Amygdala (tissue), 56 donors: ENCODE data around the gene AHI1.

Experiments
- DNase-seq, 56 donors: peaks; one replicate each; lab custom pipeline; 2025; lab: John Stamatoyannopoulos, UW

AHI1 gene

DNA sequence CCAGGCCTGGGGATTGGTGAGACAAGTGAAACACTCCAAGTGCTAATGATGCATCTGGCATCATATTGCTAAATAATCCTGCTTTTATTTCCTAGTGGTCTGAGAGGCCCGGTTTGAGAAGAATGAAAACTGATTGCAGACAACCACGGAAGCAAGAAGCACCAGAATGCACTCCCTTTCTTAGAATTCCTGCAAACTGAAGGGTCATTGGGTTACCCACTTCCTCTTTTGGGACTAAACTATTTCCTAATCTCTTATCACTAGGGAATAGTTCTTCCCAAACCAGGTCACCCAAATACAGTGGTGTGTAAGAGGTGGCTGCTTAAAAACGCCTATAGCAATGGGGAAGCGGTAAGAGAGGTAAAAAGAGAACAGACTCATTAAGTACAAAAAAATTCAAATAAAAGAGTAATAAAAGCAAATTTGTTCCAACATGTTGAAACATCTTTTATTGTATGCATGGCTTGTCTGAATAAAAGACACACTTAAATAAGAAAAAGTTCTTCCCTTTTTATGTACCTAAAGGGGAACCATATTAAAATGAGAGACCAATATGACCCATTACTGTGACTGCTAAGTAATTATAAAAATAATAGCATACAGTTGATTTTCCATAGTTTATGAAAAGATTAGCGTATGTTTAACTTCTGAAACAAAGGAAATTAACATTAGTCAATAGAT, 190.7 kb downstream of the AHI1 start:
- DNase-seq = no peak

DNA sequence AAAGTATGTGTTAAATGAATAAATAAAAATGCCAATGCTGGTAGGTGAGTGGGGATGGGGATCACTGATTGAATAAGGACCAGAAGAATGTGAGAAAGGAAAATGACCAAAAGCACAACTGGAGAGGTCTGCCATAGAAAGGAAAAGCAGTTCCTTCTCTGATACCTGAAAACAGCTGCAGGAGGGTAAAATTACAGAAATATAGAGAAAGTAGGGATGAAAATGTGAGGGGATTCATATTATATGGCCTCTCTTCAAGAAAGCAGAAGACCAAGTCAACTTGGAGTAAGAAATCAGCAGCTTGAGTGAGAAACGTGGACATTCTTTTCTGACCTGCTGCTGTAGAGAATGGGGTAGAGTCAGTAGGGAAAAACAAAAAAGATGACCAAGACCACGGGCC, 191.4 kb downstream of the AHI1 start:
- DNase-seq = no peak

DNA sequence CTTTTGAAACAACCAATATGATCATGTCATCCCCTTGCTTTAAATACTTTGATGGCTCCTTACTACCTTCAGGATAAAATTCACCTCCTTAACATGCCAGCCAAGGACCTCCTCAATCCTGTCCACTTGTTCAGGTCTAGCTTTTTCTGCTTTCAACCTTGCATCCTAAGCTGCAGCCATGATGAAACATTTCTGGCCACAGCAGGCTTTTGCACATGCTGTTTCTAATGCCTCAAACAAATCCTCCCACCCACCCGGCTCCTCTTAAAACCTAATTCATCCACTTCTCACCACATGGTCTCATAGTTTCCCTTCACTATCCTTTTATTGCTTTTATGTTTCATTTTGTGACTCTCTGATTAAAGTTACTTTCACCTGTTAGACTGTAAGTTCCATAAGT, 191.9 kb downstream of the AHI1 start:
- DNase-seq = no peak

DNA sequence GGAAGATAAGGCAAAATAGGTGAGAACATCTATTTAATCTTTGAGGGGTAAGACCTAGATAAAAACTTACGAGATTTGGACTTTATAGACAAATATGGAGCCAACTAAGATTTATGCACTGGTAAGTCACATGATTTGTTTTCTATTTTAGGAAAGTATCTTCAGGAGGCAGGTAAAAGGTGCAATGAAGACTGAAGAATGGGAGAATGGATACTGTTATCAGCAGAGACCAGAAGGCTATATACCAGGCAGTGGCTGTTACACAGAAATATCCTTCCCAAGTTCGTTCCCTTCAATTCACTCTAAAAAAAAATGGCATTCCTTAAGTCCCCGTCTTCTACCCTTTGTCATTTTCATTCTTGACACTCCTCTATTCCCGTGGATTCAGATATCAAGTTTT, 192.7 kb downstream of the AHI1 start:
- DNase-seq = no peak

DNA sequence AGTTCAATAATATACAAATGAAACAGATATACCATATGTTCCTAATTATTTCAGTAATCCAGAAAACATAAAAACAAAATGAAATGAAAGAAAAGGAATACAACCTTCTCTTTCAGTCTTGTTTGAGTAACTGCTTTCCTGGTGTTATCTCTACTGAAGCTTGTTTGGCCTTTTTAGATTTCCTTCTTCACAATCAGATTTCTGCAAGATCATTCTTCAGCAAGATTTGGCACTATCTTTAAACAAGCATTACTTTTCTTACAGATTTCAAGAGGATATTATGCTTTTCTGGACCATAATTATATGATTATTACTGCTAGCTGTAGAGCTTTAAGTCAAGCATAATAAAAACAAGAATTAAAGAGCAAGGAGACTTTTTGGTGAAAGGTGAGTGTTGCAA, 196.2 kb downstream of the AHI1 start:
- DNase-seq = no peak

DNA sequence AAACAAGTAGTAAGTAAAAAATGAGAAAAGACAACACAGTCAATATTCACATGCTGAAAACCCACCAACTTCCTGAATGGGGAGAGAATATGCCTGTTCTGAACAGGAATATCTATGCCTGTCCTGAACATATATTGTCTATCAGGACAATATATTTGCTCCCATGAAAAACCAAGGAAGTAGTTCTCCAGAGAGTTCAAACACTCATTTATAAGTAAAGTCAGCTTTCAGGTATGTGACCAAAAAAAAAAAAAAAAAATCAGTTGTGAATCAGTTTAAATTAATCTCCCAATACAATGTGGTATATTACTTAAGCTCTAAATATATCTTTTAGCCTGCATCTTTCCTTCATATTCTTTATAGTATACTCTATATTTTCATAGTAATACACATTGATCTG, 197.0 kb downstream of the AHI1 start:
- DNase-seq = no peak

DNA sequence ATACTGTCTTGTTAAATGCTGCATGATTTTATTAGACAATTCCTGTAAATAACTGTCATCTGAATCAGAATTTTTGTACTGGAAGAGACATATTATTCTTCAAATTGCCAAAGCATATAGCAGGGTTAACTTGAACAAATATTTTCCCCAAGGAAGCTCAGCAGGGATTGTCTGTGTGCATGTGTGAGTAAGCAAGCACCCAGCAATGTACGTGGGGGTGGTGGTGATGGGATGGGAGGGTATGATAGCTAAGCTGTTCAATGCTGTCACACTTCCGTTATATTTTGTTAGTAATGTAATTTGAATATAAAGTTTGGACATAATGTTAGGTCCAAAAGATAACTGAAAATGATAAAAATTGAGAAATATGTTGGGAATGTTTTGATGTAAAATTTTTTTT, 198.3 kb downstream of the AHI1 start:
- DNase-seq = peak in 1 of 56 donors; percentile 16

DNA sequence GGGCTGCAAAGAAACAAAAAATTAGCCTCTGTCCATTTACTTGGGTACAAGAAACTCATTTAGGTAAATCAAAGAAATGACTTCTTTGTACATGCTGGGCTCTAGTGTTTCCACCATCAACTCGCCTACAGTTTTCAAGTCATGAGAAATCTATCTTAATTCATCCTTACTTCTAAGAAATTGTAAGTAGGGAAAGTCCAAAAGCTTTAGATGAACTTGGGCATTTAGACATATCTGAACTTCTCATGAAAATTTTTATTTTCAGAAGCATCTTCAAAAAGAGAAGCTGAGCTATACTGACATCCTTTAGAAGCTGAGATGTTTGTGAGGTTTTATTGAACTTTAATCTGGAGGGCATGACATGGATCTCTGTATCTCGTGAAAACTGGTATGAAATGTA, 199.1 kb downstream of the AHI1 start:
- DNase-seq = no peak

DNA sequence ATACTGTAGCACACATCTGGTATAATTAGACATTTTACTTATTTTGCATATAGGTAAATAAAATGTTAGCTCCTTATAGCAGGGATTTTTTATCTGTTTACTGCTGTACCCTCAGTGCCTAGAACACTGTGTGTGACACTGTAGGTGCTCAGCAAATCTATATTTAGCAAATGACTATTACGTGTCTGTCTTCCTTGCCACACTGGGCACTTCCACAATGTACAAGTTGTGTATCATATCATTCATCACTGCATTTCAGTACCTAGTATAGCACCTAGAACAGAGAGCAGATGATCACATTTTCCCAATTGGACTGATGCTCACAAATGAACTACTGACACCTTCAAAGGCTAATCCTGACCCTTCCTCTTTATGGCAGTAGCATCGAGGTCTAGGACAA, 200.8 kb downstream of the AHI1 start:
- no peak for DNase-seq

DNA sequence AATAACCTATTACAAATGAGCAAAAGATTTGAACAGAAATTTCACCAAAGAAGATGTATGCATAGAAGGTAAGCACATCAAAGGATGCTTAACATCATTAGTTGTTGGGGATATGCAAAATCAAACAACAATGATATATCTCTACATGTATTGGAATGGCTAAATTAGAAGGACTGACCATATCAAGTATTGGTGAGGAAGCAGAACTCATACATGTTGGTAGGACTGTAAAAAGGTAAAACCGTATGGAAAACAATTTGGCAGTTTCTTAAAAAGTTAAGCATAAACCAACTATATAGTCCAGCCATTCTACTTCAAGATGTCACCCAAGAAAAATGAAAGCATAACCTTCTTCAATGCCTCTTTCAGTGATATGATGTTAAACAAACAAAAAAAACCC, 202.5 kb downstream of the AHI1 start:
- DNase-seq = no peak

DNA sequence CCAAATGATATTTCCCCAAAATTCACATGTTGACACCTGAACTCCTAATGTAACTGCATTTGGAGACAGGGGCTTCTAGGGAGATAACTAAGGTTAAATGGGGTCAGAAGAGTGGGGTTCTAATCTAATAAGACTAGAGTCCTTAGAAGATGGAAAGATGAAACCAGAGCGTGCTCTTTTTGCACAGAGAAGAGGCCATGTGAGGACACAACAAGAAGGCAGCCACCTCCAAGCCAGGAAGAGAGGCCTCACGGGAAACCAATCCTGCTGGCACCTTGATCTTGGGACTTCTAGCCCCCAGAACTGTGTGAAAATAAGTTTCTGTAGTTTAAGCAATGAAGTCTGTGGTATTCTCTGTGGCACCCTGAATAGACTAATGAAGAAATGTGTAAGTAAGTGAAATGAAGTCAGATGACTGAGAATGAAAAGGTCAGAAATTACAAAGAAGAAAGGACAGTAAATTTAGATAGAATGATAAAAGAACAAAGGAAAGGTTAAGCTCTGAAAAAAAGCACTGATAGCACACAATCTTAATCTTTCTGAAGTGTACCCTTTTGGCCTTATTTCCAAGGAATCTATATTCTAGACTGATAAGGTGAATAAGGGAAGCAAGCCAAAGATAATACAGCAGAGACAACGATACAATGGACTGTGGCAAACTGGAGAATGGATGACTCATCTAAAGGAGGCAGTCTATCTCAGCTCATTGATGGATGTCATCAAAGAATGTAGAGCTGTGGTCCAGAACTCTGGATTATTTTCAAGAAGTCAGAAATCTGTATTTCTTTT, 206.1 kb downstream of the AHI1 start:
- no peak for DNase-seq

DNA sequence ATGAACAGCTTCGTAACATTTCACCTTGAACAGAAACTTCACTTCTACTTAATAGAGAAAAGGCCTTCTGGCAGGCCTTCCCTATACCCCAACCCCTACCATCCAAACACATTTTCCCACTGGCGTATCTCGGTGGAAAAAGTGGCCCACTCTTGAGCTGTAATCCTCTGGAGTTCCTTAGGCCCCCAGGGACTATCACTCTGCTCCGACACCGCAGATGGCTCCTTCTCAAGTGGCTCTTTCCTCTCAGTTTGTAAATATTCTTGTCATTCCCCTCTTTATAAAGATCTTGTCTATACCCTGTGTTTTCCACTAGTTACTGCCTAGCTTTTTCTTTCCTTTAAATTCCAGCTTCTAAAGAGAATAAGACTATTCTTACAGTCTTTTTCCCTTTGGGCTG, 207.7 kb downstream of the AHI1 start:
- DNase-seq = no peak

DNA sequence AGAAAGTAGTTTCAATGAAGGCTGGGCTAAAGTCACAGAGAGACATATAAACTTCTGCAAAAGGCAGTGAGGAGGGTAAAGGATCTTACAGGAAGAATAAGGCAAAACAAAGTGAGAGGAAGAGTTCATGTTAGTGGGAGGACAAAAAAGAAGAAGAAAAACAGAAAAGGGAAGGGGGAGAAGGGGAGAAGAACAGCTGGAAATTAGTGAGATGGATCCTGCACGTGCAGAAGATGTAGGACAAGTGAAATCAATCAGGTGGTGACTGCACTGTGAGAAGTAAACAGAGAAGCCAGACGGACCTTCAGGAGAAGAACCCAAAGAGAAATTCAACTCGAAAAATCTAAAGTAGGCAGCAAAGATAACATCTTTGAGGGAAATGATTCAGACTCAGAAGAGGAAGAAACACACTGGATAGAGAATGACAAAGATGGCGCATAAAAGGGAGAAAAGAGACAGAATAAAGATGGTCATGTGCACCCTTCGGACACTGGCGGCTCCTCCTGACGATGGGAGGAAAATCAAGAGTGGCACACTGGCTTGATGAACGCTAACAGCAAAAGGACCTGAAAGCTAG, 210.5 kb downstream of the AHI1 start:
- DNase-seq = no peak

DNA sequence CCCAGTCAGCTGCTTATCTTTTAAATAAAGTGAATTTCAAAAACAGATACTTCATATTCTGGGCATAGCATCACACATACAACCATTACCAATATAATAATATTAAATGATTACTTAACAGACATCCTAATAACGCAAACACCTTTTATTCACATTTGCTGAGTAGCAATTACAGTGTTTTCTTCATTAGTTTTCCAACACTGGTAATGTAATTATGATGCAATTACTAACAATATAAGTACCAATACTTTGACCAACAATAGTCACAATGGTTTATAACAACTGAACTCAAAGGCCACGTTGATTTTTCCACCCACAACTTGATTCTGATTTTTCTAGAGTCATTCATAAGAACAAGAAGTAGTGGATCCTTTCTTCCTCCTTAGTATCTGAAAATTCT, 212.4 kb downstream of the AHI1 start:
- no peak for DNase-seq

DNA sequence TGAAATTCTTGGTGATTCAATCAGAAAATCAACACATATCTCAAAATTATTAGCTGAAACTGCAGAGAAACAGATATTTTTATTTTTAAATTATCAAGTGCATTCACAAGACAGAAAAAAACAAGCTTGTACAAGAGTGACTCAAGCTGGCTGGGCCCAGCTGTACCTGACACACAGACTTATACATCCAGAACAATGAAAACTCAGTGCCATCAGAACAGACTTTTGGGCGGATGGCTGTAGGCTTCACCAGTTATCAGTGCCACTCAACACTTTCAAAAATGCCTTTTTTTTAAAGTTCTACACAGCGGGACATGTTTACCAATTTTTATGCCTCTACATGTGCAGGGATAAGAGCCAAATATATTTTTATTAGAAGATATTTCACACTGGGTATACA, 213.6 kb downstream of the AHI1 start:
- DNase-seq = peak in 2 of 56 donors; percentile 2 to 20

DNA sequence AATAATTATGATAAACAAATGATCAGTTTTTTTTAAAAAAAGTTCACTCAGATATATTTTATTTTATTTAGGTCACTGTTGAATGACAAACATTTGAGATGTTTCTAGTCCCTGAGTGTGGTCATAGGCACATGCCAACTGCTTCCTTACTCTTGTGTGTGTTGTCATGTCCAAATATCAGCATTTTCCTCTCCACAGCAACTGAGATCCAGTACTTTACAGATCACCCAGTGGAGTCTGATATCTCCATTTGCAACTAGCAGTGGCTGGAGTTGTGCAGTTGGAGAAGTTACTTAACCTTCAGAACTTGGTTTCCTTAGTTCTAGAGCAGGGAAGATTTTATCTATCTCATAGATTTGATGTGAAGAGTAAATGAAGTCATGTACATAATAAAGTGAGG, 215.1 kb downstream of the AHI1 start:
- DNase-seq = no peak

DNA sequence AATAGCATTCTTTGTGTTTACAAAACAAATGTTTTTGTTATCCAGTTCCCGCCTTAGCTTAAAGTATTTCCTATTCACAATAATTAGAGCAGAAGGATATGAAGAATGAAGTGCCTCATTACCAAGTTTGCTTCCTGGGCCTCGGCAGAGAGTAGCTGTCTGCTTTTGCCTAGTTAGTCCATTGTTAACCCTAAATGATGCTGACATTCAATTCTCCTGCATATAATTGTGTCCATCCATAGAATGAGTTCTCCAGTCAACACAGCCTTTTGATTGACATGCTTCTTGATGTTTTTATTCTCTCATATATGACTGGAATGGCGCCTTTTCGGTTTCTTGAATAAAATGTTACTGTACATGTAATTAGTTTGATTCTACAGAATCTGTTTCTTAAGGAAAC, 215.6 kb downstream of the AHI1 start:
- no peak for DNase-seq

DNA sequence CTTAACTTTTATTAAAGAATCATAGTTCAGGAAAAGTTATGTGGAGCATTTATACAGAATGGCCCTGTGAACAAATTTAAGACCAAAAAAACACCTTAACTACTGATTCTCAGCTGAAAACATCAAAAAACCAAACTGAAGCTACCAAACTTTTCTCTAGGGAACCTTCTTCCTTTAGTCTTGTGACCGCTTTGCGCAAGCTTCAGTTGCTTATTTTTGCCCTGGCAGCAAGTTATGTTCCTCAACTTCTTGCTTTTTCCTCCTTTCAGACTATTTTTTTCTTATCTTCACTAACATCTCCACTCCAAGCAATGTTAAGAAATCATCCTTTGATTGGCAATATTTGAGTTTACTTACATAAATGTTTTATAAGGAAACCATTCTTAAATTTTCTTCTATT, 216.3 kb downstream of the AHI1 start:
- peak in 2 of 56 donors; percentile 7 to 40 for DNase-seq

DNA sequence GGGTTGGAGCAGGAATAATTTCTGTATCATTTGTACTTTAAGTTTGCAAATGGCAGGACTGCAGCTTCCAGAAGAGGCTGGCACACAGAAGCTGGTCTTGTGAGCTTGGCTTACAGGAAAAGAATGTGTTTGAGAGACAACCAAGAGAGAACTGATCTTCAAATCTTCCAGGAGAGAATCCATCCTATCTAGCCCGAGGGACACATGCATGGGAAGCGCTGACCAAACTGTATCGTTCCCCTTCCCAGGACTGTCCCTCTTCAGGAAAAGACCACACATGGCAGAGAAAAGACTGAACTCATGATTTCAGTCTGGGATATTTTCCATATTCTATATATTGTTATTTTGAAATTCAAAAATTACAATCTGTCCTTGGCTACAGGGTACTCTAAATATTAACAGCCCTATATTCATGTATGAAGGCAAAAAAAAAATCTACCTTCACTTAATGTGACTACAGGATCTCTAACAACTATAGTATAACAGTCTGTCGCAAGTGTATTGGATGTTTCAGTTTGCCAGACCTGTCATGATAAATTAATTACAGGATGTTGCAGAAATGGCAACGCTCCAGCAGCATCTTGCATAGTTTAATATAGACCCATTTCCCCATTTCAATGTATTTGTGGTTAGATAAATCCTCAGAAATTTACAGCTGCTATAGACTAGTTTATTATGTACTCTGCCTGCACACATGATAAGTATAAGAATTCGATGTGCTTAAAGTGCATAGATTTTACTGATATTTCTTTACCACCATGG, 217.0 kb downstream of the AHI1 start:
- DNase-seq = no peak

DNA sequence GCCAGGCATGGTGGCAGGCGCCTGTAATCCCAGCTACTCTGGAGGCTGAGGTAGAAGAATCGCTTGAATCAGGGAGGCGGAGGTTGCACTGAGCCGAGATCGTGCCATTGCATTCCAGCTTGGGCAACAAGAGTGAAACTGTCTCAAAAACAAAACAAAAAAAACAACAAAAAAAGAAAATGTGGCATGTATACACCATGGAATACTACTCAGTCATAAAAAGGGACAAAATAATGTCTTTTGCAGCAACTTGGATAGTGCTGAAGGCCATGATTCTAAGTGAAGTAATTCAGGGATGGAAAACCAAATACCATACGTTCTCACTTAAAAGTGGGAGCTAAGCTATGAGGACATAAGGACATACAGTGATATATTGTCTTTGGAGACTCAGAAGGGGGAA, 220.1 kb downstream of the AHI1 start:
- no peak for DNase-seq

DNA sequence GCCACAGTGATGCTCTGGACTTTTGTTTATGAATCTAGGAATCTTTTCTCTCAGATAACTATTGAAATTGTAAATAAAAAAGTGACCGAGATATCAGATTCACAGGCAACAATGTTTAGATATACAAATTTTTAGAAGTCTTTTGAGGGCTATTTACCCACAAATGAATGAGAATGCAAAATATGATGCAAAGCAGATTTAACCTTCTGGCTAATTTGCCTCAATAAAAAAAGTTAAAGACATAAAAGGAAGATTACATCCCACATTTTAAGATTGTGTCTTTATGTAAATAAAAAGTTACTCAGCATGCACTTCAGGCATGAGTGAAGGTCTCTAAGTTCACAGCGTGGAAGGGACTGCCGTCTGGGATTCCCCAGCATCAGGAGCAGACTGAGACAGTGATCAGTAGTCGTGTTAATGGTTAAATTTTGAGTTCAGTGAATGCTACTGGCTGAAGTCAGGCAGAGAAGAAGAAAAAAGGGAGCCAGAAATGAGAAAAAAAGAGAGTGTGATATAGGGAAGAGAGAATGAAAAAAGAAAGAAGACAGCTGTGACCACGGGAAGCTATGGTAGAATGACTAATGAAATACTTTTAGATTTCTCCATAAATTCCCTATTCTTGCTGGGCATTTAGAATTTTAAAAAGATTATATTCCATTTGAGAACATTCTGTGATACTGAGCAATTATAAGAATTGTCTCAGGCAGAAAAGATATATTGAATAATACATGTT, 222.8 kb downstream of the AHI1 start:
- DNase-seq = no peak
